DMS114 treated with DMSO at 0.1 percent for 48 hours (cell line): ENCODE data around the gene NEU2.
"Not testable (repeated sequence)": the region's sequence is repeated elsewhere in the genome, so short reads cannot be mapped to it uniquely, and the experiment has no call there.

Experiments
- DNase-seq: peaks from one replicate; lab custom pipeline; 2025; ENCODE audit not compliant: unreplicated experiment; lab: John Stamatoyannopoulos, UW

Gene NEU2

DNA sequence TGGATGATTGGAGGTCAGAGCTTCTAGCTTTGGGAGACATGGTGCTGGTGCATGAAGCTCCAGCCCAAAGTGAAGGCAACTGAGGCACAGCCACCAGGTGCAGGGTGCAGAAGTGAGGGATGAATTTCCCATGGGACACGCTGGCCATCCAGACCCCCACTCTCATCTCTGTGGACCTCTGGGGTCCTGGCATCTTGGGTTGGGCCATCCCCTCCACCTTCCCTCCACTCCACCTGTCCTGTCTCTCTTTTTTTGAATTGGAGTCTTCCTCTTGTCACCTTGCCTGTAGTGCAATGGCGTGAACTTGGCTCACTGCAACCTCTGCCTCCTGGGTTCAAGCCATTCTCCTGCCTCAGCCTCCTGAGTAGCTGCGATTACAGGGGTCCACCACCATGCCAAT is 22.8 kb upstream of the NEU2 start:
- DNase-seq = no peak

- no peak for DNase-seq
Observed at GRCh38 chr2:233010569-233011267, 21.8 kb upstream of the NEU2 start.

DNA sequence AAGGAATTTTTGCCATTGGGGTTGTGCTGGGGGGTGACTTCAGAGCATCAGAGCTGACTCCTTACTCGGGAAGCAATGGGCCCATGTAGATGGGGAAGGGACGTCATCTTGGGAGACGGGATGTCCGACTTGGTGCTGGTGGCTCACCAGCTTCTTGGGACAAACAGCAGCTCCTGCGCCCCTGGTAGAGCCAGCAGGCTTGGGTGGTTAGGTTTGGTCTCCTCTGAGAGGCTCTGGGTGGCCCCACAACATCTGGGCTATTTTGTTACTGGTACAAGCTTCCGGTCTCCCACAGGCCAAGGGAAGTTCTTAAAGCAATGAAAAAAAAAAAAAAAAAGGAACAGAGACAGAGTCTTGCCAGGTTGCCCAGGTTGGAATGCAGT is 21.2 kb upstream of the NEU2 start:
- no peak for DNase-seq

DNA sequence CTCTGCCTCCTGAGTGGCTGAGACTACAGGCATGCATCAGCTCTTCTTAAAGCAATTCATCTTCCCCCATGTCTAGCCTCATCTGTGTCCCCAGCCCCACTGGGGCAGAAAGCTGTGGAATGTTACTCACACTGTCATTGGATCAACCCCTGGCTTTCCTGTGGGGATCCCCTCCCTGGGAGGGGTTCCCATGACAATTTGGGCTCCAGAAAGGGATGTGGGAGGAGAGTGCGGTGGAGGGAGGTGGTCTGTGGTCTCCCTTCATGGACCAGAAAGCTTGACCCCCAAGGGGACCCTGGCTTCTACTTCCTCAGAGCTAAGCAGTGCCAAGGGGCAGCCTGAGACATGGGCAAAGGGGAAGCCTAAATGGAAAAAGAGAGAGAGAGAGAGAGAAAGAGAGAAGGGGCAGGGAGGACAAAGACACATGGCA is 20.8 kb upstream of the NEU2 start:
- DNase-seq = no peak

GRCh38 chr2:233012301-233012971 is 20.0 kb upstream of the NEU2 start:
- DNase-seq = no peak

DNA sequence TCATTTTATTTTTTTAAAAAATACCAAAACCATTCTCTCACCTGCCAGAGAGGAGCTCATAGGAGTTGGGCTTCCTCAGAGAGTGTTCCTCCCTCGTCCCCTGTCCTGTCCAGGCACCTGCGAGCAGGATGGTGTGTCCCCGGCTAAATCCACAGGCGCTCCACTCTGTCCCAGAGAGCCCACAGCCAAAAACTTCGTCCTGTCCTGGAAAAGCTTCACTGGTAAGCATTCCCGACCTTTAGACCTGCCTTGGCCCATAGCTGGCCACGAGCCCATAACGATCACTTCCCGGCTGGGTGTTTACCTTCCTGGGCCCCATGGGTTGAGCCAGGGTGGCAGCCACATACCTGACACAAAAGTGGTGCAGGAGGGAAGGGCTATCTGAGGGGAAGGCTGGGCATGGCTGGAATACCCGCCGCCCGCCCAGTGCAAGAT is 19.4 kb upstream of the NEU2 start, which contains the start of gene NGEF:
Gene NGEF (minus strand): TSS at position 230 of the 435 bp plus-strand sequence. CDS start 38,366 bp downstream, outside the sequence.
- DNase-seq = no peak

- no peak for DNase-seq
Observed at GRCh38 chr2:233013650-233014049, 18.8 kb upstream of the NEU2 start.

DNA sequence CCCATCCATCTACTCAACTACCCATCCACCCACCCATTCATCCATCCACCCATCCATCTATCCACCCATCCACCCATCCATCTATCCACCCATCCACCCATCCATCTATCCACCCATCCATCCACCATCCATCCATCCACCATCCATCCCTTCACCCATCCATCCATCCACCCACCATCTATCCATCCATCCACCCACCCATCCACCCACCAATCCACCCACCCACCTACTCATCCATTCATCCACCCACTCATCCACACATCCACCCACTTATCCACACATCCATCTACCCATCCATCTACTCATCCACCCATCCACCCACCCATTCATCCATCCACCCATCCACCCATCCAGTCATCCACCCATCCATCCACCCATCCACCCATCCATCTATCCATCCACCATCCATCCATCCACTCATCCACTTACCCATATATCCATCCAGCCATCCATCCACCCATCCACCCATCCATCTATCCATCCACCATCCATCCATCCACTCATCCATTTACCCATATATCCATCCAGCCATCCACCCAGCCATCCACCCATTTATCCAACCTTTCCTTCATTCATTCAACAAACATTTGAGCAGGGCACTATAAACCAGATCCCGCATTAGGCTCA is 17.3 kb upstream of the NEU2 start:
- DNase-seq = no peak

DNA sequence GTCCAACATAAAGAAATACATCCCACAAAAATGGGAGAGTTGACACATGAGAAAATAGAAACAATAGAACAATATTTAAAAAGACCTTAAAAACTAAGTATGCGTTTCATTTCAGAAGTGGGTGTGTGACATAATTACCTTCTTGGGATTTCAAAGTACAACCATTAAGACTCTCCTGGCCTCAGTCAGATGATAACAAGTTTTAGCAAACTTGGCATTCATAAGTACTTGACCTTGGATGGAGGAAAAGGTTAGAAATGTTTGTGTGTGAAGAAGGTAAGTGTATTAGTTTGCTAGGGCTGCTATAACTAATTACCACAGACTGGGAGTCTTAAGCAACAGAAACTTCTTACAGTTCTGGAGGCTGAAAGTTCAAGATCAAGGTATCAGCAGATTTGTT is 14.5 kb upstream of the NEU2 start:
- no peak for DNase-seq

DNA sequence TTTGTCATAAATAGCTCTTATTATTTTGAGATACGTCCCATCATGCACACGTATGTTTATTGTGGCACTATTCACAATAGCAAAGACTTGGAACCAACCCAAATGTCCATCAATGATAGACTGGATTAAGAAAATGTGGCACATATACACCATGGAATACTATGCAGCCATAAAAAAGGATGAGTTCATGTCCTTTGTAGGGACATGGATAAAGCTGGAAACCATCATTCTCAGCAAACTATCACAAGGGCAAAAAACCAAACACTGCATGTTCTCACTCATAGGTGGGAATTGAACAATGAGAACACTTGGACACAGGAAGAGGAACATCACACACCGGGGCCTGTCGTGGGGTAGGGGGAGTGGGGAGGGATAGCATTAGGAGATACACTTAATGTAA is 12.9 kb upstream of the NEU2 start:
- not testable (repeated sequence) for DNase-seq

DNA sequence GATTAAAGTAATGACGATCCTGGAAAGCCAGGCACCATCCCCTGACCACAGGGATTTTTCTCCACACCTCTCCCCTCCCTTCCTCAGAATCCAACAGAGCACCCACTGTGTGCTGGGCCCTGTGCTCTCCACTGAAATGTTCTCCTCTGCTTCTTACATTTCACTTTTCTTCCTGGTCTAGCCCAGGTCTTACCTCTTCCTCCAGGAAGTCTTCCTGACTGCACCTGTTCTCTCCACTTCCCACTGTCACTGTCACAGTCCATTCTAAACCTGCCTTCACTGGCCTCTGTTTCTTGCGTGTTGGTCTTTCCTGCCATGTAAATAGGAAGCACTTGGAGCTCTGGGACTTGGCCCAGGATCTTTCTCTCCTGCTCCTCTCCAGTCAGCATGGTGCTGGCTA is 12.0 kb upstream of the NEU2 start:
- DNase-seq = no peak

GRCh38 chr2:233021771-233022170 is 10.7 kb upstream of the NEU2 start:
- DNase-seq = no peak

- DNase-seq = no peak
Observed at GRCh38 chr2:233022561-233022960, 9.9 kb upstream of the NEU2 start.

GRCh38 chr2:233023007-233023760 is 9.3 kb upstream of the NEU2 start:
- no peak for DNase-seq

GRCh38 chr2:233023761-233024410 is 8.6 kb upstream of the NEU2 start:
- no peak for DNase-seq

GRCh38 chr2:233025706-233026105 is 6.8 kb upstream of the NEU2 start:
- no peak for DNase-seq

DNA sequence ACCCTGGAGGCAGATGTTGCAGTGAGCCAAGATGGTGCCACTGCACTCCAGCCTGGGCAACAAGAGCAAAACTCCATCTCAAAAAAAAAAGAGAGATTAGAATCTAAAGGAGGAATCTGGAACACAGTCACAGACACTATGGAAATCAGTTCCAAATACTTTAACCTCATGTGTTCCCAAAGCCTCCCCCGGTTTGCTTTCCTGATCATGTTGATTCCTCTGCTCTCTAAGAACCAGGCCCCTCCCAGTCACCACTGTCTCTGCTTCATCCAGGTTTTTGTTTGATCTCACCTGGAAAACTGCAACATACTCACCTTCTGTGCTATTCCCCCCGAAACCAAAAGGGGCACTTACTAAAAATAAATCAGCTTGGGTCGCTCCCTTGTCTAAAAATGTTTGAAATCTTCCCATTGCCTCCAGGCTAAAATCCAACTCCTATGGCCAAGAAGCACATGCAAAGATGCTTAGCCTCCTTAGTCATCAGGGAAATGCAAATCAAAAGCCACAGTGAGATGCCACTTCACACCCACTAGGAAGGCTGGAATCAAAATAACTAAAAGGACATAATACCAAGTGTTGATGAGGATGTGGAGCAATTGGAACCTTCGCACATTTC is 6.2 kb upstream of the NEU2 start:
- no peak for DNase-seq

- no peak for DNase-seq
Observed at GRCh38 chr2:233029321-233029720, 3.2 kb upstream of the NEU2 start.

DNA sequence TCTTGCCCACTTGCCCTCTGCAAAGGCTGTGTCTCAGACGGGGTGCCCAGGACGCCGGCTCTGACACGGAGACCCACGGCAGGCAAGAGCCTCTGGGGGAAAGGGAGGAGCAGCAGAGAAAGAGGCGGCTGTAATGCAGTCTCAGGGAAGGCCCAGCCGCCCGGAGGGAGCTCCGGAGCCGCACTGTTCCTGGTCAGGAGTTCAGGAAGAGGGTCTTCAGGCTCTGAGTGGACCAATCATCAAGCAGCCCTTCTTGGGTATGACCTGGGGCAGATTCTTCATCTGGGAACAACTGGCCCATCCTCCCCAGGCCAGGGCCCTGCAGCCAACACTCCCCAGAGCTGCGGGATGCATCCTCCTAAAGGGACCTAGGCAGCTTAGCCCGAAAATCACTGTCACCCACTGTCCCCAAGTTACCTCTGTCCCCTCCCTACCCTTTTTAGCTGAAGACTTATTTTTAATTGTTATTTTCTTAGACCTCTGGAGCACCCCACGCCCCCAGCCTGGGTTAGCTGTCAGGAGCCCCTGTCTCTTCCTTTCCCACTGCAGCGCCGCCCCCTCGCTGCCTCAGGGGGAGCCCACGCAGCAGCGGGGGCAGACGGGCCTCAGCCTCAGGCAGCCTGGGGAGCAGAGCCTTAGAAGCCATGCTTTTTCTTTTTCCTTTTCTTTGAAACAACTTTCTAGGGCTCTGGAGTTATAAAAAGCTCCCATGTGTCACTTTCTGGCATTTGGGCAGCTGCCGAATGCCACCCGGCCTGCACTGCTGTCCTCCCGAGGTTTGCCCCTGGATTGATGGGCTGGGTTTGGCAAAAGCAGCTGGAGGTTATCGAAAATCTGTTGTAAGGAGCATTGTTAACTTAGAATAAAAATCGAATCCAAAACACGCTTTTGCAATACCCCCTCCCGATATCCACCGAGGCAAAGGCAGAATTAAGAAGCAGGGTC is 644 bp upstream of the NEU2 start:
- no peak for DNase-seq
